Liver (tissue), 9 donors: ENCODE measurements around the gene TGM4. TPM values are rescaled to one million over a fixed set of nuclear protein-coding genes. Genes with fewer than 3 reads are reported as not detected.

ENCODE experiments used
- DNase-seq: peaks from one replicate; pipeline ENCODE4 v3.0.0-alpha.2; 2017; ENCODE audit warnings: low spot score
- H3K27ac ChIP-seq, 2 donors: one replicate each; pipeline ENCODE4 v1.7.0; 2013; ENCODE audit warnings: inconsistent platforms in 2 of 2, low read length in 2 of 2, control low read depth in 1 of 2, low read depth in 1 of 2, mild to moderate bottlenecking in 1 of 2
- H3K27me3 ChIP-seq, 4 donors: one replicate each; pipeline versions ENCODE4 v1.6.1 to v1.7.0; 2013; ENCODE audit warnings: low read length in 3 of 4, inconsistent platforms in 1 of 4, mild to moderate bottlenecking in 1 of 4, moderate library complexity in 1 of 4; ENCODE audit not compliant: control insufficient read depth in 4 of 4, insufficient read depth in 4 of 4
- H3K36me3 ChIP-seq, 4 donors: one replicate each; pipeline versions ENCODE4 v1.6.1 to v1.7.0; 2013; ENCODE audit warnings: low read length in 3 of 4, mild to moderate bottlenecking in 3 of 4, low read depth in 1 of 4, moderate library complexity in 1 of 4; ENCODE audit not compliant: control insufficient read depth in 4 of 4, insufficient read depth in 3 of 4
- H3K4me1 ChIP-seq, 4 donors: one replicate each; pipeline versions ENCODE4 v1.6.1 to v1.7.0; 2013; ENCODE audit warnings: low read length in 3 of 4, mild to moderate bottlenecking in 3 of 4, moderate library complexity in 1 of 4; ENCODE audit not compliant: control insufficient read depth in 4 of 4, insufficient read depth in 4 of 4
- H3K4me3 ChIP-seq, 3 donors: one replicate each; pipeline versions ENCODE4 v1.6.1 to v1.7.0; 2013; ENCODE audit warnings: low read length in 3 of 3, control low read depth in 1 of 3, low read depth in 1 of 3, mild to moderate bottlenecking in 1 of 3
- H3K9ac ChIP-seq, 2 donors: one replicate each; pipeline ENCODE4 v1.7.0; 2013; ENCODE audit warnings: low read length in 2 of 2, mild to moderate bottlenecking in 2 of 2, moderate library complexity in 2 of 2, control low read depth in 1 of 2, low read depth in 1 of 2
- H3K9me3 ChIP-seq, 4 donors: one replicate each; pipeline versions ENCODE4 v1.6.1 to v1.7.0; 2013; ENCODE audit warnings: low read length in 3 of 4; ENCODE audit not compliant: control insufficient read depth in 4 of 4
- EGR1 ChIP-seq, 2 donors: IDR thresholded peaks; 2 replicates each; pipeline ENCODE4 v1.6.1; 2016 to 2018; ENCODE audit warnings: antibody characterized with exemption in 2 of 2, low read depth in 2 of 2
- FOXA2 ChIP-seq: IDR thresholded peaks from 2 replicates; pipeline ENCODE4 v1.6.1; 2016; ENCODE audit warnings: antibody characterized with exemption
- GABPA ChIP-seq, 2 donors: IDR thresholded peaks in 1 of 2; conservative IDR thresholded peaks in 1 of 2; 2 replicates each; pipeline ENCODE4 v1.6.1; 2016; ENCODE audit warnings: antibody characterized with exemption in 2 of 2, mild to moderate bottlenecking in 1 of 2, moderate library complexity in 1 of 2
- HNF4A ChIP-seq, 2 donors: conservative IDR thresholded peaks; 2 replicates each; pipeline ENCODE4 v1.6.1; 2016; ENCODE audit warnings: antibody characterized with exemption in 2 of 2, mild to moderate bottlenecking in 2 of 2
- HNF4G ChIP-seq: IDR thresholded peaks from 2 replicates; pipeline ENCODE4 v1.6.1; 2016; ENCODE audit warnings: antibody characterized with exemption
- JUND ChIP-seq, 2 donors: IDR thresholded peaks; 2 replicates each; pipeline ENCODE4 v1.6.1; 2016; ENCODE audit warnings: antibody characterized with exemption in 2 of 2
- MAX ChIP-seq: IDR thresholded peaks from 2 replicates; pipeline ENCODE4 v1.6.1; 2016; ENCODE audit warnings: antibody characterized with exemption
- NR2F2 ChIP-seq: IDR thresholded peaks from 2 replicates; pipeline ENCODE4 v1.6.1; 2016; ENCODE audit warnings: antibody characterized with exemption
- RAD21 ChIP-seq, 2 donors: IDR thresholded peaks; 2 replicates each; pipeline ENCODE4 v1.6.1; 2016; ENCODE audit warnings: antibody characterized with exemption in 2 of 2, mild to moderate bottlenecking in 2 of 2
- REST ChIP-seq: IDR thresholded peaks from 2 replicates; pipeline ENCODE4 v1.6.1; 2016; ENCODE audit warnings: antibody characterized with exemption, mild to moderate bottlenecking
- RXRA ChIP-seq, 2 donors: IDR thresholded peaks; 2 replicates each; pipeline ENCODE4 v1.6.1; 2017 to 2018; ENCODE audit warnings: antibody characterized with exemption in 2 of 2, mild to moderate bottlenecking in 1 of 2
- SP1 ChIP-seq: IDR thresholded peaks from 2 replicates; pipeline ENCODE4 v1.6.1; 2018; ENCODE audit warnings: antibody characterized with exemption, mild to moderate bottlenecking
- TAF1 ChIP-seq: conservative IDR thresholded peaks from 2 replicates; pipeline ENCODE4 v1.6.1; 2016; ENCODE audit warnings: antibody characterized with exemption, mild to moderate bottlenecking
- ZBTB33 ChIP-seq: IDR thresholded peaks from 2 replicates; pipeline ENCODE4 v1.6.1; 2016; ENCODE audit warnings: antibody characterized with exemption
- WGBS: extraction: QIAGEN DNeasy Blood & Tissue Kit; methylation state at CpG from one replicate; pipeline ENCODE4 v1.1.7; 2013; 5-methylcytosine and 5-hydroxymethylcytosine counted together
- polyA plus RNA-seq, 2 donors: library from polyadenylated mRNA; stranded (reverse) in 1 of 2; unstranded in 1 of 2; fragments of 200-250 nt in 1 of 2; fragments of >200 nt in 1 of 2; fragmentation: Nextera tagmentation in 1 of 2; extraction: Ambion mirVana in 1 of 2; gene quantifications; one replicate each; pipeline versions ENCODE4 v1.2.1 to v1.2.3, GENCODE V29; 2013 to 2015
- total RNA-seq, 2 donors: library from RNA; depleted of rRNA; stranded (reverse); fragments of >200 nt; gene quantifications; one replicate each; pipeline ENCODE4 v1.2.3, GENCODE V29; 2014
- donor health status: healthy.
- donor health status: healthy.
- donor health status: healthy.
- donor health status: healthy.
- donor health status: healthy.

The TGM4 gene
- total and polyA plus RNA-seq, 4 donors, result not detected

GRCh38 chr3:44954962-44955361 lies 80.6 kb downstream of the TGM4 start:
- no peaks in the 10 kb centered on the region for H3K27me3 ChIP-seq
- H3K4me1 ChIP-seq, result no peaks in the 10 kb centered on the region
- H3K27ac ChIP-seq, result no peak overlapping the region
- H3K4me3 ChIP-seq, result no peak overlapping the region
- TF ChIP-seq MAX (peak; percentile 63), JUND (IDR thresholded peaks at IDR 0.05) (peak in 1 of 2 donors; percentile 88), RAD21 (IDR thresholded peaks at IDR 0.05) (no peak), FOXA2 (peak; percentile 61), HNF4A (conservative IDR thresholded peaks at IDR 0.05) (peak in 1 of 2 donors; percentile 50), RXRA (IDR thresholded peaks at IDR 0.05) (peak in 1 of 2 donors; percentile 32), HNF4G (no peak)
- DNase-seq, result no peak
- WGBS, result 58% methylated on average over 3 of the region's 3 CpGs
- H3K9me3 ChIP-seq, result no peaks in the 10 kb centered on the region
- peaks cover 0 to 22% (median 9%) of the 10 kb centered on the region in 4 donors for H3K36me3 ChIP-seq
- no peak overlapping the region for H3K9ac ChIP-seq

- Histone ChIP-seq H3K4me3 (no peak overlapping the region), H3K36me3 (peaks cover 0 to 22% (median 9%) of the 10 kb centered on the region in 4 donors), H3K4me1 (no peaks in the 10 kb centered on the region), H3K27me3 (no peaks in the 10 kb centered on the region), H3K9me3 (no peaks in the 10 kb centered on the region), H3K27ac (no peak overlapping the region), H3K9ac (no peak overlapping the region)
- WGBS, result 94% methylated on average over 1 of the region's 1 CpG
- DNase-seq, result no peak
- TF ChIP-seq RXRA (IDR thresholded peaks at IDR 0.05), result no peak
- TF ChIP-seq SP1, result no peak
- no peak for TF ChIP-seq HNF4G
- no peak for TF ChIP-seq REST
- TF ChIP-seq RAD21 (IDR thresholded peaks at IDR 0.05), result no peak
- no peak for TF ChIP-seq HNF4A (conservative IDR thresholded peaks at IDR 0.05)
- no peak for TF ChIP-seq NR2F2
- TF ChIP-seq FOXA2, result no peak
- TF ChIP-seq TAF1, result no peak
- no peak for TF ChIP-seq JUND (IDR thresholded peaks at IDR 0.05)
- TF ChIP-seq GABPA (IDR thresholded peaks at IDR 0.05 in 1 of 2, conservative IDR thresholded peaks at IDR 0.05 in 1 of 2), result no peak
- TF ChIP-seq EGR1 (IDR thresholded peaks at IDR 0.05; ENCODE audit: low read depth in 2 of 2), result no peak
- TF ChIP-seq ZBTB33, result no peak
Observed at GRCh38 chr3:44955917-44956316, 81.5 kb downstream of the TGM4 start.
